OCI-LY3 (cell line): ENCODE measurements around the gene CAPS2.

Experiments
- CTCF ChIP-seq: fragments of 200-600, 300-600 bp; sonication (generic); IDR thresholded peaks from 2 replicates; pipeline ENCODE4 v1.5.1; 2014; ENCODE audit warnings: antibody characterized with exemption, low read length, low read depth
- EZH2phosphoT487 ChIP-seq: fragments of 200-600 bp; shearing (Covaris generic); IDR thresholded peaks from 2 replicates; pipeline ENCODE4 v1.6.1; 2018; ENCODE audit warnings: antibody characterized with exemption, mixed run types, low read depth

- TF ChIP-seq CTCF (no peak), EZH2phosphoT487 (no peak)
Observed at GRCh38 chr12:75345531-75345930, 15.4 kb upstream of the CAPS2 start.
